HL-60/S4 treated with retinoic acid at 250 ng/mL for 4 days and 3 days (cell line): ENCODE results near the gene STX7.

Experiments used
- in situ Hi-C: fragments of 300-500 bp; cut with MboI; formaldehyde crosslinking; loops from 2 replicates; pipeline ENCODE4 v1.7.0; 2022; ENCODE audit warnings: low sequenced_read_pairs

The STX7 gene

DNA sequence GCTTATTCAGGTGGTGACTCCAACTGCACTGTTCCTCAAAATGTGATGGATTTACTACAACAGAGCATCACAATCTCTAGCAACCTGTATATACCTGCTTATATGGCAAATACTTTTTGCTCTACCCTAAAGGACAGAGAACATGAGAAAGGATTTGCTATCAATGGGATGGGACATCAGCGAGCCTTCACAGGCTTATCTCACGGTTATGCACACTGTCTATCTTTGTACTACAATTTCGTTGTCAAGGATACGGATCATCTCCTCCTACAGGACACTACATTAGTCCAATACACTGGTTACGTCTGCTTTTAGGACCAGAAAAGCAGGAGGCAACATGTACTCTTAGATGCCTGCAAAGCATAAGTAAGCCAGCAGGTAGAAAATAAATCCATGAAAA, 34.2 kb downstream of the STX7 start:
- in situ Hi-C loops = no loop called here

- in situ Hi-C loops = no loop called here
Measured at GRCh38 chr6:132478266-132478665, 34.6 kb downstream of the STX7 start.

GRCh38 chr6:132476688-132477087, 36.2 kb downstream of the STX7 start:
- in situ Hi-C loops = no loop called here

GRCh38 chr6:132475925-132476324, 37.0 kb downstream of the STX7 start:
- in situ Hi-C loops = no loop called here

GRCh38 chr6:132471787-132472186, 41.1 kb downstream of the STX7 start:
- in situ Hi-C loops = no loop called here

- in situ Hi-C loops = no loop called here
Measured at GRCh38 chr6:132466952-132467351, 46.0 kb downstream of the STX7 start.

GRCh38 chr6:132465530-132466485, 47.1 kb downstream of the STX7 start:
- in situ Hi-C loops = no loop called here

GRCh38 chr6:132464538-132465256, 48.2 kb downstream of the STX7 start:
- in situ Hi-C loops = no loop called here

GRCh38 chr6:132461958-132462357, 51.0 kb downstream of the STX7 start:
- in situ Hi-C loops = no loop called here

DNA sequence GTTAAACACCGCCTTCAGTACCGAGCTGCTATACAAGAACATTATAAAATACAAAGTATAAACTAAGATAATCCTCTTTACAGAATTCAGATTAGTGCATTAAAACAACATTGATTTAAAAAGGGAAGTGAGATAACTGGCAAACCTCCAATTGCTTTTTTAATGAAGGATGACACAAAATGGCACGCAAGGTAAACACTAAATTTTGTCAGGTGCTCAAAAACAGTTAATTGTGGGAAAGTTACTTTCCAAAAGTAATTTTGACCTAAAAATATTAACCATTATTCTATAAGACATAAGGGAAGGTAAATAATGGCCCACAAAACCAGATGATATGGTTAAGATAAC, 53.3 kb downstream of the STX7 start:
- in situ Hi-C loops = no loop called here

DNA sequence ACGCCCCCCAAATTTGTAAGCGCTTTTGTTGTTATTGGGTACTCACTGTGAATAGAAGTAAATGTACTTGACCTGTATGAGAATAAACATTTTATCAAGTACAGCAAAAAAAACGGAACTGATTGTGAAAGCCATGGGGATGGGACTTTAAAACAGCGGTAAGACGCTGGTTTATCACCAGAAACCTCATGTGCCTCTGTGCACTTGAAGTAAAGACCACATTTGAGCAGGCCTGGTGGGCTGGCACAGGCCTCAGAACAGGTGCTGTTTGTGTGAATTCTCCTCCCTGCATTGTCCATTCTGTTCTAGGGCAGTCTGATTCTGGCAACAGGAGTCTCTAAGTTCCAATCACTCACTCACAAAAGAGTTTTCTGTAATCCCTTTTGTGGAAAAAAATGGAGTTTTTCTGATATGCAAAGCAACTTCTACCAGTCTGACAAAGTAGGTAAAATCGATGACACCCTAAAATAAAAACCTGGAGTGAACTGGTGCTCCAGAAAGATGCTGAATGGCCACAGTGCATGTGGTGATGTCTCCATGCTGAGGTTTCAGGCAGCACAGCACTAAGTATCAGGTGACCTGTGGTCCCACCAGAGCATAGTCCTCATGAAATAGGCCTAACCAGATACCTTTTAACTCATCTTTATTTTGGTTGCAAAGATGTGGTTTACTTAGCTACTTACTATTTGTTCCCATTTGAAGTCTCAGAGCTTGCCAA, 53.9 kb downstream of the STX7 start:
- in situ Hi-C loops = no loop called here

- in situ Hi-C loops = no loop called here
Measured at GRCh38 chr6:132456700-132457143, 56.2 kb downstream of the STX7 start.

- in situ Hi-C loops = no loop called here
Measured at GRCh38 chr6:132446855-132447241, 66.1 kb downstream of the STX7 start.

- in situ Hi-C loops = no loop called here
Measured at GRCh38 chr6:132446141-132446854, 66.6 kb downstream of the STX7 start.

GRCh38 chr6:132445201-132445951, 67.5 kb downstream of the STX7 start:
- in situ Hi-C loops = no loop called here

DNA sequence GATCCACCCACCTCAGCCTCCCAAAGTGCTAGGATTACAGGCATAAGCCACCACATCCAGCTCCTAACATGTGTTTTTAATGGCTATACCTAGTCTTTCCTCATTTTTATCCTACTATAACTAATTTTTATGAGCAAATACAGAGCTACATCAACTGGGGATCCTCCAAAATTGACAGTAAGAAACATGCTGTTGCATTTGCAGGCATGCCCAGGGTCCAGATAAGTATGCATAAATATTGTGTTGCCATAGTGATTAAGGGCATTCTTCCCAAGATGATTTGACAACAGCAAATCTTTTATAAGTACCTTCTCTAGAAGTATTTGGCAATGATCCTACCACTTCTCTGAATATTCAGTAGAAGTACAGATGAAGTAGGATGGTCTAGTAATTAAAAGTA, 69.7 kb downstream of the STX7 start:
- in situ Hi-C loops = no loop called here

GRCh38 chr6:132430110-132430509, 82.8 kb downstream of the STX7 start:
- in situ Hi-C loops = no loop called here

- in situ Hi-C loops = no loop called here
Measured at GRCh38 chr6:132425176-132425575, 87.7 kb downstream of the STX7 start.

GRCh38 chr6:132423839-132424238, 89.1 kb downstream of the STX7 start:
- in situ Hi-C loops = no loop called here
